Nephron (organoid): ENCODE results near the gene IPO13.

Source experiments
- H3K27ac Mint-ChIP-seq, 3 experiments: 2 replicates each; pipeline ENCODE4 v1.8.0; 2020; ENCODE audit warnings: mixed read lengths in 3 of 3, mild to moderate bottlenecking in 2 of 3, moderate library complexity in 1 of 3
- H3K27me3 Mint-ChIP-seq: 2 replicates; pipeline ENCODE4 v1.8.0; 2021; ENCODE audit warnings: low read depth, mild to moderate bottlenecking, moderate library complexity, mixed read lengths
- H3K36me3 Mint-ChIP-seq: 2 replicates; pipeline ENCODE4 v1.8.0; 2020; ENCODE audit warnings: low read depth, mixed read lengths
- H3K4me1 Mint-ChIP-seq: 2 replicates; pipeline ENCODE4 v1.8.0; 2020; ENCODE audit warnings: mixed read lengths
- H3K4me3 Mint-ChIP-seq, 3 experiments: 2 replicates each; pipeline ENCODE4 v1.8.0; 2020; ENCODE audit warnings: mild to moderate bottlenecking in 3 of 3, mixed read lengths in 3 of 3, moderate library complexity in 2 of 3
- H3K9me3 Mint-ChIP-seq: 2 replicates; pipeline ENCODE4 v1.8.0; 2020; ENCODE audit warnings: mixed read lengths
- CTCF ChIP-seq, 3 experiments: fragments of 200-600 bp; sonication (generic); IDR thresholded peaks; one replicate each; pipeline ENCODE4 v1.5.0; 2021; ENCODE audit warnings: antibody characterized with exemption in 3 of 3; ENCODE audit not compliant: unreplicated experiment in 3 of 3

IPO13 gene

GRCh38 chr1:43913666-43914360 is 32.9 kb upstream of the IPO13 start:
- no peaks in the 10 kb centered on the region for H3K27me3 Mint-ChIP-seq
- H3K9me3 Mint-ChIP-seq = no peaks in the 10 kb centered on the region
- H3K4me3 Mint-ChIP-seq = no peak overlapping the region
- H3K27ac Mint-ChIP-seq = peak overlapping the region; percentile 47 to 70 (median 60)
- peaks cover 23% of the 10 kb centered on the region for H3K4me1 Mint-ChIP-seq
- no peaks in the 10 kb centered on the region for H3K36me3 Mint-ChIP-seq
- TF ChIP-seq CTCF (IDR thresholded peaks at IDR 0.05; ENCODE audit: unreplicated experiment in 3 of 3) = no peak

- H3K36me3 Mint-ChIP-seq = no peaks in the 10 kb centered on the region
- H3K9me3 Mint-ChIP-seq = no peaks in the 10 kb centered on the region
- H3K27me3 Mint-ChIP-seq = no peaks in the 10 kb centered on the region
- H3K4me3 Mint-ChIP-seq = no peak overlapping the region
- no peak for TF ChIP-seq CTCF (IDR thresholded peaks at IDR 0.05; ENCODE audit: unreplicated experiment in 3 of 3)
- H3K4me1 Mint-ChIP-seq = peaks cover 23% of the 10 kb centered on the region
- no peak overlapping the region for H3K27ac Mint-ChIP-seq
These were observed 31.9 kb upstream of the IPO13 start for GRCh38 chr1:43914576-43915525.

- no peak for TF ChIP-seq CTCF (IDR thresholded peaks at IDR 0.05; ENCODE audit: unreplicated experiment in 3 of 3)
- Mint-ChIP-seq H3K36me3 (peaks cover 11% of the 10 kb centered on the region), H3K27ac (no peak overlapping the region), H3K9me3 (no peaks in the 10 kb centered on the region), H3K4me1 (no peaks in the 10 kb centered on the region), H3K4me3 (no peak overlapping the region), H3K27me3 (no peaks in the 10 kb centered on the region)
These were observed 26.8 kb upstream of the IPO13 start for GRCh38 chr1:43919906-43920305.

- Mint-ChIP-seq H3K36me3 (peaks cover 18% of the 10 kb centered on the region), H3K9me3 (no peaks in the 10 kb centered on the region), H3K4me1 (no peaks in the 10 kb centered on the region), H3K27ac (no peak overlapping the region), H3K27me3 (no peaks in the 10 kb centered on the region), H3K4me3 (no peak overlapping the region)
- no peak for TF ChIP-seq CTCF (IDR thresholded peaks at IDR 0.05; ENCODE audit: unreplicated experiment in 3 of 3)
These were observed 25.7 kb upstream of the IPO13 start for GRCh38 chr1:43921022-43921421.

GRCh38 chr1:43924516-43924915 is 22.2 kb upstream of the IPO13 start:
- TF ChIP-seq CTCF (IDR thresholded peaks at IDR 0.05; ENCODE audit: unreplicated experiment in 3 of 3) = no peak
- Mint-ChIP-seq H3K4me1 (no peaks in the 10 kb centered on the region), H3K36me3 (peaks cover 23% of the 10 kb centered on the region), H3K27me3 (no peaks in the 10 kb centered on the region), H3K27ac (no peak overlapping the region), H3K9me3 (no peaks in the 10 kb centered on the region), H3K4me3 (no peak overlapping the region)
